AG04449 (cell line): ENCODE data around the gene SBK2.

Source experiments
- CTCF ChIA-PET: fragments of 350-600 bp; formaldehyde crosslinking; extraction: SDS; loops from one replicate; lab custom pipeline; 2021; ENCODE audit warnings: antibody characterized with exemption; lab: Yijun Ruan, JAX
- POLR2A ChIA-PET: fragments of 400-600, 350-600 bp; formaldehyde crosslinking; extraction: SDS; loops from one replicate; lab custom pipeline; 2020; ENCODE audit warnings: antibody characterized with exemption, inconsistent platforms; lab: Yijun Ruan, JAX
- DNase-seq: peaks from one replicate; pipeline ENCODE4 v3.0.0-alpha.2; 2010; ENCODE audit warnings: low read depth, low spot score
- H3K4me3 ChIP-seq: 2 replicates; pipeline ENCODE4 v1.5.1; 2011; ENCODE audit warnings: low read depth, mild to moderate bottlenecking, control low read depth, low read length
- CTCF ChIP-seq: IDR thresholded peaks from one replicate; pipeline ENCODE4 v1.5.1; 2011; ENCODE audit warnings: mild to moderate bottlenecking, moderate library complexity, low read length, control low read depth, inconsistent platforms; ENCODE audit not compliant: insufficient read depth; ENCODE audit errors: missing control alignments

The SBK2 gene

GRCh38 chr19:55559684-55560083, 22.8 kb upstream of the SBK2 start:
- DNase-seq = no peak
- ChIA-PET CTCF (no interaction called here), POLR2A (no interaction called here)
- no peak for TF ChIP-seq CTCF
- no peak overlapping the region for H3K4me3 ChIP-seq

- no peak overlapping the region for H3K4me3 ChIP-seq
- CTCF ChIA-PET = no interaction called here
- DNase-seq = no peak
- TF ChIP-seq CTCF = no peak
- POLR2A ChIA-PET = no interaction called here
Observed at GRCh38 chr19:55554741-55555152, 17.8 kb upstream of the SBK2 start.

GRCh38 chr19:55554302-55554701, 17.4 kb upstream of the SBK2 start:
- TF ChIP-seq CTCF = no peak
- POLR2A ChIA-PET = no interaction called here
- no peak overlapping the region for H3K4me3 ChIP-seq
- CTCF ChIA-PET = interaction anchor here (0.9 to 1.1 kb wide), 2 partner anchors 20 to 51 kb away, joined by 3 to 4 read pairs; partner anchors contain the start of gene ZNF865
- DNase-seq = no peak

- no peak overlapping the region for H3K4me3 ChIP-seq
- ChIA-PET POLR2A (interaction anchor here (0.8 to 1.7 kb wide), 2 partner anchors 27 to 46 kb away, joined by 3 to 4 read pairs; partner anchors contain the start of gene FIZ1), CTCF (interaction anchor here (0.8 to 1.1 kb wide), 4 partner anchors 20 to 86 kb away, joined by 3 to 5 read pairs (median 4); partner anchors contain the start of gene ZNF865)
- no peak for TF ChIP-seq CTCF
- no peak for DNase-seq
Observed at GRCh38 chr19:55553217-55554182, 16.6 kb upstream of the SBK2 start.

GRCh38 chr19:55552620-55553019, 15.7 kb upstream of the SBK2 start:
- peak; percentile 92 for DNase-seq
- POLR2A ChIA-PET = interaction anchor here (0.8 to 1.7 kb wide), 2 partner anchors 26 to 47 kb away, joined by 3 to 4 read pairs; partner anchors contain the start of gene FIZ1
- TF ChIP-seq CTCF = no peak
- CTCF ChIA-PET = interaction anchor here (0.8 to 1.3 kb wide), 2 partner anchors 13 to 32 kb away, joined by 3 to 4 read pairs; no protein-coding TSS in a partner anchor
- no peak overlapping the region for H3K4me3 ChIP-seq

- no peak overlapping the region for H3K4me3 ChIP-seq
- CTCF ChIA-PET = interaction anchor here (0.8 to 1.3 kb wide), 2 partner anchors 13 to 33 kb away, joined by 3 to 4 read pairs; no protein-coding TSS in a partner anchor
- POLR2A ChIA-PET = interaction anchor here (0.8 to 1.7 kb wide), 2 partner anchors 26 to 47 kb away, joined by 3 to 4 read pairs; partner anchors contain the start of gene FIZ1
- no peak for TF ChIP-seq CTCF
- DNase-seq = no peak
Observed at GRCh38 chr19:55552206-55552605, 15.3 kb upstream of the SBK2 start.
